Activated naive CD8-positive, alpha-beta T cell (primary cell): ENCODE results near the gene LHX4.
A peak's percentile ranks its signal among the peaks of the same experiment; 100 is the strongest.

Source experiments
- H3K27ac Mint-ChIP-seq: one replicate; pipeline ENCODE4 v1.8.0; 2021; ENCODE audit warnings: mixed read lengths
- H3K27me3 Mint-ChIP-seq: one replicate; pipeline ENCODE4 v1.8.0; 2021; ENCODE audit warnings: mixed read lengths
- H3K36me3 Mint-ChIP-seq: one replicate; pipeline ENCODE4 v1.8.0; 2021; ENCODE audit warnings: mixed read lengths
- H3K4me1 Mint-ChIP-seq: one replicate; pipeline ENCODE4 v1.8.0; 2021; ENCODE audit warnings: low read depth, mixed read lengths
- H3K4me3 Mint-ChIP-seq: one replicate; pipeline ENCODE4 v1.8.0; 2021; ENCODE audit warnings: mild to moderate bottlenecking, mixed read lengths
- H3K9me3 Mint-ChIP-seq: one replicate; pipeline ENCODE4 v1.8.0; 2021; ENCODE audit warnings: low read depth, mixed read lengths

The LHX4 gene

DNA sequence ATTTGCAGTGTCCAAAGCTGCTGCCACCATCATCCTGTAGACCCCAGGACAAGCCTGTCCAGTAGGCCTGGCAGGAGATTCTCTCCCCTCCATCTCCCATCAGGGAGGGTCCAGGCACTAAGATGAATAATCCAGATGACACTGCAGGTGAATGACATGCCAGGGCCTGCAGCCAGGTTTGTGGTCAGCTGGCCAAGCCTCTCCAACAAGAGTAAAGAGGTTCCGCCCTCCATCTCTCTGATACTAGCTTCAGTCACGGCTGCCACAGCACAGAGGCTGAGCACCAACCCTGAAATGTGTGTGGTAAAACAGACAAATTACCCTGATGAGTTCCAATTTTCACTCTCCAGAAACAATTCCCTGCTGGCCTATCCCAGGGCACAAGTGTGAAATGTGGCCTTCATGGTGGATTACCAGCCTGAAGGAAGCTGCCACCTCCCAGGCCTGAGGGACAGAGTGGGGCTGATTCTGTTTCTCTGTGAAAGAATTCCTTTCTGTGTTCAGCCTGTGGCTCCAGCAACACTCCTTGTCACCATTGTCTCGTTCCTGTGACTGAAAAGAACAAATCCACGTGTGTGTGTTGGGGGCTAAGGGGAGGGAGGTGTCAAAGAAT lies 19.9 kb upstream of the LHX4 start:
- Mint-ChIP-seq H3K27ac (no peak overlapping the region), H3K9me3 (no peaks in the 10 kb centered on the region), H3K27me3 (no peaks in the 10 kb centered on the region)

DNA sequence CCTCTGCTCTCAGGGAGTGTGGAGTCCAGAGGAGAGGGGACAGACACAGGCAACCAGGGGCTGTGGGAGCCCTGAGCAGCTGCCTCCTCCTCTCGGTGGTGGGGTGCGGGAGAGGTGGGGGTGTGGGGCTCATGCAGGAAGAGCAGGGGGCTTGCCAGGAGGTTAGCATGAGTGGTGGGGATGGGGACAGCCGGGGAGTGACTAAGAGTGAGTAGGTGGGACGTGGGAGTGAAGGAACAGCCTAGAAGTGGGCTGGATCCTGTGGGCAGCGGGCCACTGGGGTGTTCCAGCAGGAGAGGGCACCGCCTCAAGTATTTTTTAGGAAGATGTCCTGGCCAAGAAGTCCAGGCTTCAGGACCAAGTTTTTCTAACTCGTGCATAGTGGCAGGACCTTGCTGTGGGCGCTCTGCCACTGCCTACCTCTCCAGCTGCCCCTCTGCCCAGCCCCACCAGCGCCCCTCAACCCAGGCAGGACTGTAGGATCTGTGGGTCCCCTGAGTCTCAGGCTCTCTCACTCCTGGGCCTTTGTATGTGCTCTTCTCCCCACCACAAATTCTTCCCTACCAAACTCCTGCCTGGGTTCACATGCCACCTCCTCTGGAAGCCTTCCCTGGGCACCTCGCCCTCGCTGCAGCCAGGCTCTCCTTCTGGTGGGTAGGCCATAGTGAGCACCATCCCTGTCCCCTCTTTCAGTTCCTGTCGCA lies 18.8 kb upstream of the LHX4 start:
- Mint-ChIP-seq H3K27ac (no peak overlapping the region), H3K36me3 (no peaks in the 10 kb centered on the region), H3K4me3 (no peak overlapping the region), H3K4me1 (peaks cover 12% of the 10 kb centered on the region), H3K9me3 (no peaks in the 10 kb centered on the region), H3K27me3 (no peaks in the 10 kb centered on the region)

More for the DNA sequence above, 19.9 kb upstream of the LHX4 start:
- Mint-ChIP-seq H3K4me1 (peaks cover 12% of the 10 kb centered on the region), H3K36me3 (no peaks in the 10 kb centered on the region), H3K4me3 (no peak overlapping the region)

- Mint-ChIP-seq H3K4me3 (no peak overlapping the region), H3K27ac (no peak overlapping the region), H3K4me1 (peaks cover 12% of the 10 kb centered on the region), H3K27me3 (no peaks in the 10 kb centered on the region), H3K36me3 (no peaks in the 10 kb centered on the region), H3K9me3 (no peaks in the 10 kb centered on the region)
Observed at GRCh38 chr1:180211860-180212229, 18.2 kb upstream of the LHX4 start.

- H3K27ac Mint-ChIP-seq = no peak overlapping the region
- H3K4me3 Mint-ChIP-seq = peak overlapping the region; percentile 65
- H3K4me1 Mint-ChIP-seq = peaks cover 12% of the 10 kb centered on the region
- H3K9me3 Mint-ChIP-seq = no peaks in the 10 kb centered on the region
- H3K36me3 Mint-ChIP-seq = no peaks in the 10 kb centered on the region
- no peaks in the 10 kb centered on the region for H3K27me3 Mint-ChIP-seq
Observed at GRCh38 chr1:180213401-180214170, 16.5 kb upstream of the LHX4 start.

GRCh38 chr1:180215856-180216625 lies 14.0 kb upstream of the LHX4 start:
- no peak overlapping the region for H3K4me3 Mint-ChIP-seq
- no peaks in the 10 kb centered on the region for H3K27me3 Mint-ChIP-seq
- no peaks in the 10 kb centered on the region for H3K36me3 Mint-ChIP-seq
- no peaks in the 10 kb centered on the region for H3K9me3 Mint-ChIP-seq
- no peak overlapping the region for H3K27ac Mint-ChIP-seq
- peaks cover 12% of the 10 kb centered on the region for H3K4me1 Mint-ChIP-seq

GRCh38 chr1:180217006-180217405 lies 13.1 kb upstream of the LHX4 start:
- no peak overlapping the region for H3K4me3 Mint-ChIP-seq
- no peaks in the 10 kb centered on the region for H3K9me3 Mint-ChIP-seq
- no peak overlapping the region for H3K27ac Mint-ChIP-seq
- no peaks in the 10 kb centered on the region for H3K36me3 Mint-ChIP-seq
- peaks cover 12% of the 10 kb centered on the region for H3K4me1 Mint-ChIP-seq
- no peaks in the 10 kb centered on the region for H3K27me3 Mint-ChIP-seq

GRCh38 chr1:180218806-180219765 lies 11.0 kb upstream of the LHX4 start:
- Mint-ChIP-seq H3K4me1 (no peaks in the 10 kb centered on the region), H3K27ac (no peak overlapping the region), H3K9me3 (no peaks in the 10 kb centered on the region), H3K4me3 (no peak overlapping the region), H3K36me3 (no peaks in the 10 kb centered on the region), H3K27me3 (peaks cover 3% of the 10 kb centered on the region)

DNA sequence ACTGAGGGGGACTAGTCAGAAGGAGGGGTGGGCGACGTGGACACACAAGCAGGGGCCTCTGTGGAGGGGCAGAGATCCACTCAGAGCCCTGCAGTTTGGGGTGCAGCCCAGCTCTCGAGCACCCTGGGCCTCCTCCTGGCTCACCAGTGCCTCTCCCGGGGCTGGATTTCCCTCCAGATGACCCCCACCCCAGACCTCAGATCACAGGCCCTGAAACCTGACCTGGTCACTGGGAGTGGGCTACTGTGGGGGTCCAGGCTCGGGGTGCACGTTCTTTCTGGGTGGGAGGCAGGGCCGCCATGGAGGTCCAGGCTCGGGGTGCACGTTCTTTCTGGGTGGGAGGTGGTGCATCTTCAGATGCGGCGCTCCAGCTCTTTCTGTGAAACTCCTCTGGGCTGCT lies 10.3 kb upstream of the LHX4 start:
- H3K36me3 Mint-ChIP-seq = no peaks in the 10 kb centered on the region
- H3K4me1 Mint-ChIP-seq = no peaks in the 10 kb centered on the region
- no peak overlapping the region for H3K27ac Mint-ChIP-seq
- no peaks in the 10 kb centered on the region for H3K9me3 Mint-ChIP-seq
- no peak overlapping the region for H3K4me3 Mint-ChIP-seq
- H3K27me3 Mint-ChIP-seq = peaks cover 8% of the 10 kb centered on the region

DNA sequence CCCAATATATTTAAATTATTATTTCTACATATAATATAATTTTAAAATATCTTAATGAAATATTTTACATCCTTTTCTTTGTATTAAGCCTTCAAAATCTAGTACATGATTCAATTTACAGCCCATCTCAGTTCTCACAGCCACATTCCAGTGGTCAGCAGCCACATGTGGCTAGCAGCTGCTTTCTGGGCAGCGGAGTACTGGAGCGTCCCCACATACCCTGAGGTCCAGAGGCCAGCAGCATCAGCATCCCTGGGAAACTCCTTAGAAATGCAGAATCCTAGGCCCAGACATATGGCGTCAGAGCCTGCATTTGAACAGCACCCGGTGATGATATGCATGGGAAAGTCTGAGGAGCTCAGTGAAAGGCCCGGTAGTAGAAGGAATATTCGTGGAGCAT lies 8.6 kb upstream of the LHX4 start:
- Mint-ChIP-seq H3K27ac (no peak overlapping the region), H3K9me3 (no peaks in the 10 kb centered on the region), H3K4me3 (no peak overlapping the region), H3K27me3 (peaks cover 16% of the 10 kb centered on the region), H3K36me3 (no peaks in the 10 kb centered on the region), H3K4me1 (no peaks in the 10 kb centered on the region)

GRCh38 chr1:180224902-180225301 lies 5.2 kb upstream of the LHX4 start:
- Mint-ChIP-seq H3K27me3 (peaks cover 30% of the 10 kb centered on the region), H3K36me3 (no peaks in the 10 kb centered on the region), H3K4me1 (peaks cover 2% of the 10 kb centered on the region), H3K27ac (no peak overlapping the region), H3K4me3 (no peak overlapping the region), H3K9me3 (no peaks in the 10 kb centered on the region)

DNA sequence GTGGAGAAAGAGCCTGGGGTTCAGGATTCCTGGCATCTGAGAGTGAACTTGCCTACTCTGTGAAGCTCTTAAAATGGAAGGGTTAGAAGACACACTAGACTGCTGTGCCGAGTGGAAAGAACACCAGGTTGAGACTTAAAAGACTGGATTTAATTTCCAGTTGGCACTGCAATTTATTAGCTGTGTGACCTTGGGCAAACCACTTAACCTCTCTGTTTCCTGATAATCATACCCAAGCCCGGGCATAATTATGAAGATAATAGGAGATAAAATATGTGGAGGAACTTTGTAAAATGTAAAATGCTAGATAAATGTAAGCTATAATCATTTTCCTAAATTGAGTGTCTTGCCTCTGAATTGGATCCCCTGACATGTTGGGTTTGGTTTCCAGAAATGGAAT lies 4.7 kb upstream of the LHX4 start:
- Mint-ChIP-seq H3K36me3 (no peaks in the 10 kb centered on the region), H3K9me3 (no peaks in the 10 kb centered on the region), H3K27ac (no peak overlapping the region), H3K4me1 (peaks cover 2% of the 10 kb centered on the region), H3K27me3 (peaks cover 30% of the 10 kb centered on the region), H3K4me3 (no peak overlapping the region)

- H3K9me3 Mint-ChIP-seq = no peaks in the 10 kb centered on the region
- peaks cover 12% of the 10 kb centered on the region for H3K4me1 Mint-ChIP-seq
- no peak overlapping the region for H3K27ac Mint-ChIP-seq
- peak overlapping the region; percentile 79 for H3K4me3 Mint-ChIP-seq
- peaks cover 38% of the 10 kb centered on the region for H3K27me3 Mint-ChIP-seq
- no peaks in the 10 kb centered on the region for H3K36me3 Mint-ChIP-seq
Observed at GRCh38 chr1:180227861-180228647, 2.0 kb upstream of the LHX4 start.

GRCh38 chr1:180228648-180229482 lies 1.2 kb upstream of the LHX4 start:
- H3K27me3 Mint-ChIP-seq = peaks cover 40% of the 10 kb centered on the region

More at GRCh38 chr1:180228648-180229482, 1.2 kb upstream of the LHX4 start:
- H3K27ac Mint-ChIP-seq = no peak overlapping the region
- H3K36me3 Mint-ChIP-seq = no peaks in the 10 kb centered on the region
- peaks cover 13% of the 10 kb centered on the region for H3K4me1 Mint-ChIP-seq
- H3K9me3 Mint-ChIP-seq = no peaks in the 10 kb centered on the region
- H3K4me3 Mint-ChIP-seq = peak overlapping the region; percentile 79
